Measurements from ENCODE around the gene C1QL2. TPM values are rescaled to one million over a fixed set of nuclear protein-coding genes. Genes with fewer than 3 reads are reported as not detected.

C1QL2 gene
- total RNA-seq, 2 experiments from 2014 or later: not detected

GRCh38 chr2:119184512-119184911 is 26.0 kb upstream of the C1QL2 start:
- ATAC-seq (no peak), DNase-seq (no peak)
- no peak overlapping the region for H3K4me3 Mint-ChIP-seq
- no peaks in the 10 kb centered on the region for H3K9me3 Mint-ChIP-seq
- H3K27me3 Mint-ChIP-seq: peaks cover under 1% of the 10 kb centered on the region
- no peaks in the 10 kb centered on the region for H3K4me1 Mint-ChIP-seq (ENCODE audit: low read depth)
- CTCF ChIA-PET: no interaction called here
- no peak for TF ChIP-seq CTCF (IDR thresholded peaks at IDR 0.05)
- intact Hi-C loops (cut with micrococcal nuclease): no loop called here
- H3K36me3 Mint-ChIP-seq (ENCODE audit: low read depth): no peaks in the 10 kb centered on the region
- POLR2A ChIA-PET: interaction anchor here (0.6 kb wide), 1 partner anchor 33 kb away, joined by 3 read pairs; no protein-coding TSS in a partner anchor
- no peak overlapping the region for H3K27ac Mint-ChIP-seq

- intact Hi-C loops (cut with micrococcal nuclease): no loop called here
- ChIA-PET CTCF (no interaction called here), POLR2A (no interaction called here)
- Mint-ChIP-seq H3K27me3 (no peaks in the 10 kb centered on the region), H3K9me3 (no peaks in the 10 kb centered on the region), H3K4me1 (ENCODE audit: low read depth) (no peaks in the 10 kb centered on the region), H3K36me3 (ENCODE audit: low read depth) (no peaks in the 10 kb centered on the region), H3K4me3 (no peak overlapping the region), H3K27ac (no peak overlapping the region)
- DNase-seq (no peak), ATAC-seq (no peak)
- TF ChIP-seq CTCF (IDR thresholded peaks at IDR 0.05): no peak
Measured at GRCh38 chr2:119181791-119182445, 23.4 kb upstream of the C1QL2 start.

GRCh38 chr2:119181391-119181790 is 22.8 kb upstream of the C1QL2 start:
- Mint-ChIP-seq H3K4me3 (no peak overlapping the region), H3K27ac (no peak overlapping the region), H3K36me3 (ENCODE audit: low read depth) (no peaks in the 10 kb centered on the region), H3K9me3 (no peaks in the 10 kb centered on the region), H3K27me3 (no peaks in the 10 kb centered on the region), H3K4me1 (ENCODE audit: low read depth) (no peaks in the 10 kb centered on the region)
- no peak for TF ChIP-seq CTCF (IDR thresholded peaks at IDR 0.05)
- intact Hi-C loops (cut with micrococcal nuclease): no loop called here
- no peak for ATAC-seq
- ChIA-PET POLR2A (no interaction called here), CTCF (no interaction called here)
- no peak for DNase-seq

- H3K36me3 Mint-ChIP-seq (ENCODE audit: low read depth): no peaks in the 10 kb centered on the region
- intact Hi-C loops (cut with micrococcal nuclease): no loop called here
- POLR2A ChIA-PET: no interaction called here
- H3K27ac Mint-ChIP-seq: no peak overlapping the region
- H3K4me1 Mint-ChIP-seq (ENCODE audit: low read depth): no peaks in the 10 kb centered on the region
- H3K4me3 Mint-ChIP-seq: no peak overlapping the region
- no peak for DNase-seq
- H3K9me3 Mint-ChIP-seq: no peaks in the 10 kb centered on the region
- no peaks in the 10 kb centered on the region for H3K27me3 Mint-ChIP-seq
- ATAC-seq: no peak
- CTCF ChIA-PET: no interaction called here
- no peak for TF ChIP-seq CTCF (IDR thresholded peaks at IDR 0.05)
Measured at GRCh38 chr2:119180892-119181291, 22.3 kb upstream of the C1QL2 start.

- no peaks in the 10 kb centered on the region for H3K9me3 Mint-ChIP-seq
- no peaks in the 10 kb centered on the region for H3K36me3 Mint-ChIP-seq (ENCODE audit: low read depth)
- intact Hi-C loops (cut with micrococcal nuclease): loop anchor here (10.0 kb wide), 1 partner anchor 165 kb away; no protein-coding TSS in a partner anchor
- ATAC-seq: no peak
- POLR2A ChIA-PET: no interaction called here
- no peak overlapping the region for H3K4me3 Mint-ChIP-seq
- CTCF ChIA-PET: interaction anchor here (1.2 kb wide), 1 partner anchor 300 kb away, joined by 3 read pairs; no protein-coding TSS in a partner anchor
- no peaks in the 10 kb centered on the region for H3K4me1 Mint-ChIP-seq (ENCODE audit: low read depth)
- H3K27me3 Mint-ChIP-seq: no peaks in the 10 kb centered on the region
- no peak overlapping the region for H3K27ac Mint-ChIP-seq
- DNase-seq: no peak
- no peak for TF ChIP-seq CTCF (IDR thresholded peaks at IDR 0.05)
Measured at GRCh38 chr2:119179991-119180390, 21.4 kb upstream of the C1QL2 start.
